Suprapubic skin (tissue), 4 donors: Measurements from ENCODE around the gene NRF1.
"Not testable (repeated sequence)": the region's sequence is repeated elsewhere in the genome, so short reads cannot be mapped to it uniquely, and the experiment has no call there.

Experiments
- EP300 ChIP-seq: sonication (generic); formaldehyde crosslinking; IDR thresholded peaks from one replicate; pipeline ENCODE4 v1.6.1; 2017; ENCODE audit warnings: antibody characterized with exemption
- POLR2A ChIP-seq, 2 donors: fragments of 450-650 bp; IDR thresholded peaks; one replicate each; pipeline ENCODE4 v1.6.1; 2017; ENCODE audit warnings: antibody characterized with exemption in 2 of 2, mild to moderate bottlenecking in 2 of 2, moderate library complexity in 2 of 2
- POLR2AphosphoS5 ChIP-seq, 3 donors: sonication (generic); formaldehyde crosslinking; IDR thresholded peaks; one replicate each; pipeline ENCODE4 v1.6.1; 2017; ENCODE audit warnings: antibody characterized with exemption in 3 of 3
- TF ChIP-seq, protein P1 (sequence below), 2 donors: fragments of 200-600 bp in 1 of 2; fragments of 450-650 bp in 1 of 2; sonication (generic) in 1 of 2; IDR thresholded peaks; one replicate each; pipeline ENCODE4 v1.5.1; 2016 to 2019; ENCODE audit warnings: antibody characterized with exemption in 2 of 2, mild to moderate bottlenecking in 1 of 2, moderate library complexity in 1 of 2

DNA sequence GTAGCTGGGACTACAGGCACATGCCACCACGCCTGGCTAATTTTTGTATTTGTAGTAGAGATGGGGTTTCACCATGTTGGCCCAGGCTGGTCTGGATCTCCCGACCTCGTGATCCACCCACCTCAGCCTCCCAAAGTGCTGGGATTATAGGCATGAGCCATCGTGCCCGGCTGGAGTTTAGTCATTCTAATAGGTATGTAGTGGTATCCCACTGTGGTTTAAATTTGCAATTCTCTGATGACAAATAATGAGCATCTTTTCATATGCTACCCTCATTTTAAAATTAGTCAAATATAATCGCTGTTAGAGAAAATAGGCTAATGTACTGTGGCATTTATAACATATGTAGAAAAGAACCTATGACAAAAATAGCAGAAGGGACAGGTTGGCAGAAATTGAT lies 15.1 kb upstream of the NRF1 start:
- TF ChIP-seq POLR2AphosphoS5 (IDR thresholded peaks at IDR 0.05); POLR2A (IDR thresholded peaks at IDR 0.05); EP300: not testable (repeated sequence)
- TF ChIP-seq, protein P1, sequence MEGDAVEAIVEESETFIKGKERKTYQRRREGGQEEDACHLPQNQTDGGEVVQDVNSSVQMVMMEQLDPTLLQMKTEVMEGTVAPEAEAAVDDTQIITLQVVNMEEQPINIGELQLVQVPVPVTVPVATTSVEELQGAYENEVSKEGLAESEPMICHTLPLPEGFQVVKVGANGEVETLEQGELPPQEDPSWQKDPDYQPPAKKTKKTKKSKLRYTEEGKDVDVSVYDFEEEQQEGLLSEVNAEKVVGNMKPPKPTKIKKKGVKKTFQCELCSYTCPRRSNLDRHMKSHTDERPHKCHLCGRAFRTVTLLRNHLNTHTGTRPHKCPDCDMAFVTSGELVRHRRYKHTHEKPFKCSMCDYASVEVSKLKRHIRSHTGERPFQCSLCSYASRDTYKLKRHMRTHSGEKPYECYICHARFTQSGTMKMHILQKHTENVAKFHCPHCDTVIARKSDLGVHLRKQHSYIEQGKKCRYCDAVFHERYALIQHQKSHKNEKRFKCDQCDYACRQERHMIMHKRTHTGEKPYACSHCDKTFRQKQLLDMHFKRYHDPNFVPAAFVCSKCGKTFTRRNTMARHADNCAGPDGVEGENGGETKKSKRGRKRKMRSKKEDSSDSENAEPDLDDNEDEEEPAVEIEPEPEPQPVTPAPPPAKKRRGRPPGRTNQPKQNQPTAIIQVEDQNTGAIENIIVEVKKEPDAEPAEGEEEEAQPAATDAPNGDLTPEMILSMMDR (IDR thresholded peaks at IDR 0.05): not testable (repeated sequence)
